K562 (cell line): ENCODE measurements around the gene RAI1. TPM values are rescaled to one million over a fixed set of nuclear protein-coding genes. Genes with fewer than 3 reads are reported as not detected.

ENCODE experiments used
- ATF7 ChIP-seq: fragments of 450-650 bp; IDR thresholded peaks from 2 replicates; pipeline ENCODE4 v1.7.1; 2014; ENCODE audit warnings: mild to moderate bottlenecking, moderate library complexity
- CBX2 ChIP-seq: fragments of 200-600 bp; sonication (generic); IDR thresholded peaks from one replicate; pipeline ENCODE4 v1.6.1; 2012; ENCODE audit warnings: mild to moderate bottlenecking, low read length, inconsistent platforms; ENCODE audit not compliant: insufficient read depth, poor library complexity, severe bottlenecking
- CCNT2 ChIP-seq: IDR thresholded peaks from 2 replicates; pipeline ENCODE4 v1.6.1; 2011; ENCODE audit warnings: borderline replicate concordance, low read depth, mild to moderate bottlenecking, moderate library complexity, mixed read lengths, low read length; ENCODE audit not compliant: insufficient read length; ENCODE audit errors: extremely low read depth
- CREB3 ChIP-seq: fragments of 450-650 bp; conservative IDR thresholded peaks from 2 replicates; pipeline ENCODE4 v1.6.1; 2016; ENCODE audit warnings: missing genetic modification characterization, low read depth, mild to moderate bottlenecking, missing compliant biosample characterization, moderate library complexity
- CREB3L1 ChIP-seq: fragments of 450-650 bp; IDR thresholded peaks from 2 replicates; pipeline ENCODE4 v1.6.1; 2014; ENCODE audit warnings: low read depth, mild to moderate bottlenecking, moderate library complexity, borderline replicate concordance
- DMBX1 ChIP-seq: fragments of 250-450 bp; sonication (Bioruptor Pico); IDR thresholded peaks from 2 replicates; pipeline ENCODE4 v1.8.0; 2022; ENCODE audit warnings: inconsistent platforms, mild to moderate bottlenecking, moderate library complexity, borderline replicate concordance
- ELF2 ChIP-seq: fragments of 250-450 bp; sonication (Bioruptor Pico); IDR thresholded peaks from 2 replicates; pipeline ENCODE4 v1.5.0; 2021; ENCODE audit warnings: mild to moderate bottlenecking
- IRF2 ChIP-seq: sonication (generic); formaldehyde crosslinking; IDR thresholded peaks from 2 replicates; pipeline ENCODE4 v1.8.1; 2022; ENCODE audit warnings: mild to moderate bottlenecking, missing genetic modification reagents
- MCM5 ChIP-seq: fragments of 450-650 bp; IDR thresholded peaks from 2 replicates; pipeline ENCODE4 v1.6.1; 2016; ENCODE audit warnings: low read depth
- POLR2AphosphoS2 ChIP-seq: IDR thresholded peaks from 2 replicates; pipeline ENCODE4 v1.6.1; 2012; ENCODE audit warnings: low read length, improper control_type of control experiment
- PRPF4 ChIP-seq: fragments of 200-400 bp; formaldehyde crosslinking; IDR thresholded peaks from one replicate; pipeline ENCODE4 v1.6.1; 2017; ENCODE audit warnings: low read length, low read depth, mild to moderate bottlenecking; ENCODE audit not compliant: insufficient read depth, poor library complexity, severe bottlenecking
- RBM17 ChIP-seq: fragments of 200-400 bp; formaldehyde crosslinking; IDR thresholded peaks from 2 replicates; pipeline ENCODE4 v1.6.1; 2017; ENCODE audit warnings: low read depth, mild to moderate bottlenecking, low read length, borderline replicate concordance
- STAT5A ChIP-seq: IDR thresholded peaks from 2 replicates; pipeline ENCODE4 v1.6.1; 2012; ENCODE audit warnings: low read length, inconsistent platforms, borderline replicate concordance
- TBP ChIP-seq: optimal IDR thresholded peaks from 2 replicates; pipeline ENCODE3; 2011; ENCODE audit warnings: low read depth, low read length, improper control_type of control experiment
- ZC3H8 ChIP-seq: fragments of 450-650 bp; IDR thresholded peaks from 2 replicates; pipeline ENCODE4 v1.6.1; 2017
- ZNF445 ChIP-seq: fragments of 250-450 bp; sonication (Bioruptor Pico); IDR thresholded peaks from 2 replicates; pipeline ENCODE4 v1.4.0; 2020; ENCODE audit warnings: low read depth, mild to moderate bottlenecking, moderate library complexity
- ZNF518B ChIP-seq: fragments of 250-450 bp; sonication (Bioruptor Pico); IDR thresholded peaks from 2 replicates; pipeline ENCODE4 v1.5.0; 2021; ENCODE audit warnings: mild to moderate bottlenecking, moderate library complexity
- ZNF639 ChIP-seq, 2 experiments: fragments of 200-800 bp in 1 of 2; sonication (Bioruptor generic) in 1 of 2; sonication (generic) in 1 of 2; formaldehyde crosslinking in 1 of 2; IDR thresholded peaks in 1 of 2; conservative IDR thresholded peaks in 1 of 2; 2 replicates each; pipeline versions ENCODE4 v1.5.0 to v1.6.1; 2016 to 2020; ENCODE audit warnings: missing compliant biosample characterization in 1 of 2, missing genetic modification characterization in 1 of 2, missing genetic modification reagents in 1 of 2
- ZNF696 ChIP-seq: fragments of 250-450 bp; sonication (Bioruptor Pico); conservative IDR thresholded peaks from 2 replicates; pipeline ENCODE4 v1.4.0; 2020; ENCODE audit warnings: mild to moderate bottlenecking, moderate library complexity
- polyA plus RNA-seq, 8 experiments: library from polyadenylated mRNA; depleted of rRNA in 4 of 8; stranded (reverse) in 5 of 8; unstranded in 3 of 8; fragments of >200 nt; fragmentation: Nextera tagmentation in 2 of 8; fragmentation: Illumina TruSeq in 1 of 8; extraction: Ambion mirVana in 2 of 8; extraction: Trizol in 1 of 8; gene quantifications; 2 replicates each; pipeline versions ENCODE4 v1.2.1 to v1.2.3, GENCODE V29; 2011 to 2014; ENCODE audit warnings: inconsistent platforms in 1 of 8, missing spikeins in 1 of 8
- total RNA-seq, 7 experiments: library from RNA; depleted of rRNA in 6 of 7; stranded (reverse); fragments of >200 nt in 6 of 7; fragmentation: Illumina TruSeq in 2 of 7; extraction: Trizol in 2 of 7; gene quantifications; 2 replicates each; pipeline versions ENCODE4 v1.2.1 to v1.2.3, GENCODE V29; 2011 to 2021; ENCODE audit warnings: low replicate concordance in 1 of 7

The RAI1 gene
- total and polyA plus RNA-seq, 9 of the 15 experiments (the other 6 are each of a cell fraction or from before 2014, with no cell fraction given) = 0.68 to 19.9 (median 5.5) TPM

GRCh38 chr17:17681187-17681743 is at the start of gene RAI1 (continued):
- TF ChIP-seq RBM17 (no peak), CREB3 (tag) (no peak), DMBX1 (CRISPR knock-in tag) (no peak), ZNF696 (CRISPR knock-in tag) (no peak), CBX2 (no peak), ZNF518B (CRISPR knock-in tag) (no peak), MCM5 (no peak), CREB3L1 (no peak), ZNF639 (CRISPR knock-in tag; conservative IDR thresholded peaks at IDR 0.05 in 1 of 2, IDR thresholded peaks at IDR 0.05 in 1 of 2) (0 out of 4 replicates have a peak, but pooled peaks of 1 of the 2 experiments have one; percentile 41), PRPF4 (no peak), CCNT2 (peak; percentile 61), ELF2 (CRISPR knock-in tag) (no peak), STAT5A (no peak), ZC3H8 (no peak), ATF7 (no peak), TBP (peak; percentile 46), ZNF445 (CRISPR knock-in tag) (no peak), POLR2AphosphoS2 (no peak), IRF2 (CRISPR knock-in tag) (no peak)
